GM12878 (cell line): ENCODE results near the gene MAML2. TPM values are rescaled to one million over a fixed set of nuclear protein-coding genes. Genes with fewer than 3 reads are reported as not detected.

Experiments used
- ATAC-seq: fragments of 200-7000 bp; cut with Tn5 transposase; 3 replicates; pipeline ENCODE4 v1.9.1; 2020; ENCODE audit warnings: mild to moderate bottlenecking, moderate library complexity
- BruUV-seq: library from RNA; stranded (reverse); fragments of 400-500 nt; replicated peaks from 2 replicates; lab custom pipeline; 2021; lab: Mats Ljungman, UMichigan
- CTCF ChIA-PET: fragments of 300-600 bp; sonication (Branson Sonifier 250); formaldehyde crosslinking; extraction: SDS; loops from one replicate; lab custom pipeline; 2021; ENCODE audit warnings: inconsistent platforms; lab: Yijun Ruan, JAX
- POLR2A ChIA-PET: fragments of 350-600 bp; formaldehyde crosslinking; extraction: SDS; loops from one replicate; lab custom pipeline; 2021; ENCODE audit warnings: inconsistent platforms; lab: Charles Lee
- RAD21 ChIA-PET: fragments of 300-600 bp; sonication (Branson Sonifier 250); formaldehyde crosslinking; loops from one replicate; lab custom pipeline; 2023; ENCODE audit warnings: antibody characterized with exemption; ENCODE audit not compliant: unreplicated experiment; lab: Charles Lee
- SMC1A ChIA-PET: fragments of 300-600 bp; sonication (Branson Sonifier 250); formaldehyde crosslinking; loops from one replicate; lab custom pipeline; 2023; ENCODE audit not compliant: unreplicated experiment, uncharacterized antibody; lab: Charles Lee
- DNase-seq: peaks from one replicate; pipeline ENCODE4 v3.0.0-alpha.2; 2011; ENCODE audit warnings: low read depth, low spot score
- FAIRE-seq: peaks from 3 replicates; lab custom pipeline; 2011; peaks lifted over from hg19 to GRCh38; lab: Jason Lieb, UNC
- H2AFZ ChIP-seq: 2 replicates; pipeline ENCODE4 v1.6.0; 2011; ENCODE audit warnings: low read depth, low read length, control low read depth; ENCODE audit not compliant: control insufficient read depth
- H3K27ac ChIP-seq: 2 replicates; pipeline ENCODE4 v1.5.1; 2011; ENCODE audit warnings: control low read depth; ENCODE audit not compliant: control insufficient read depth, insufficient read depth
- H3K27me3 ChIP-seq, 2 experiments: replicated peaks in 1 of 2; 2 replicates each; pipeline versions ENCODE4 v1.6.0 to v1.6.1; 2011; ENCODE audit warnings: low read length in 1 of 2; ENCODE audit not compliant: control insufficient read depth in 2 of 2, insufficient read depth in 2 of 2
- H3K36me3 ChIP-seq, 2 experiments: 2 replicates each; pipeline ENCODE4 v1.5.1; 2011; ENCODE audit warnings: low read length in 1 of 2; ENCODE audit not compliant: control insufficient read depth in 2 of 2, insufficient read depth in 2 of 2
- H3K4me1 ChIP-seq: 2 replicates; pipeline ENCODE4 v1.6.1; 2011; ENCODE audit warnings: mild to moderate bottlenecking, low read length, moderate library complexity, mixed read lengths; ENCODE audit not compliant: control insufficient read depth, insufficient read depth
- H3K4me2 ChIP-seq: 2 replicates; pipeline ENCODE4 v1.6.0; 2011; ENCODE audit warnings: control low read depth; ENCODE audit not compliant: control insufficient read depth, insufficient read depth
- H3K4me3 ChIP-seq: fragments of 200-600 bp; sonication (generic); 2 replicates; pipeline ENCODE4 v1.5.1; 2016
- H3K79me2 ChIP-seq: 2 replicates; pipeline ENCODE4 v1.6.0; 2011; ENCODE audit warnings: low read length; ENCODE audit not compliant: control insufficient read depth, insufficient read depth
- H3K9ac ChIP-seq: 2 replicates; pipeline ENCODE4 v1.8.0; 2011; ENCODE audit warnings: low read length, control low read depth, mixed read lengths; ENCODE audit not compliant: control insufficient read depth, insufficient read depth
- H3K9me3 ChIP-seq: replicated peaks from 3 replicates; pipeline ENCODE4 v1.5.1; 2011; ENCODE audit warnings: mild to moderate bottlenecking, low read length; ENCODE audit not compliant: control insufficient read depth, insufficient read depth
- H4K20me1 ChIP-seq: 2 replicates; pipeline ENCODE4 v1.6.0; 2011; ENCODE audit not compliant: control insufficient read depth, insufficient read depth
- BHLHE40 ChIP-seq, 2 experiments: fragments of 450-650 bp in 1 of 2; IDR thresholded peaks; 2 replicates each; pipeline ENCODE4 v1.6.1; 2011 to 2017; ENCODE audit warnings: low read depth in 2 of 2, borderline replicate concordance in 1 of 2, improper control_type of control experiment in 1 of 2, low read length in 1 of 2, mild to moderate bottlenecking in 1 of 2
- ETV6 ChIP-seq, 2 experiments: fragments of 450-650 bp in 1 of 2; IDR thresholded peaks in 1 of 2; conservative IDR thresholded peaks in 1 of 2; 2 replicates each; pipeline ENCODE4 v1.6.1; 2014; ENCODE audit warnings: antibody characterized with exemption in 1 of 2, borderline replicate concordance in 1 of 2, low read depth in 1 of 2, mild to moderate bottlenecking in 1 of 2, moderate library complexity in 1 of 2
- HSF1 ChIP-seq: fragments of 150-350 bp; IDR thresholded peaks from 2 replicates; pipeline ENCODE4 v1.6.1; 2014; ENCODE audit warnings: mild to moderate bottlenecking, low read depth, low read length
- IKZF1 ChIP-seq: fragments of 450-650 bp; conservative IDR thresholded peaks from 2 replicates; pipeline ENCODE4 v1.6.1; 2017; ENCODE audit warnings: antibody characterized with exemption, mild to moderate bottlenecking
- MYC ChIP-seq: IDR thresholded peaks from 2 replicates; pipeline ENCODE4 v1.6.1; 2011; ENCODE audit warnings: mild to moderate bottlenecking, low read length, moderate library complexity, inconsistent platforms; ENCODE audit not compliant: insufficient read depth, insufficient replicate concordance, insufficient read length, severe bottlenecking
- PAX5 ChIP-seq: IDR thresholded peaks from 2 replicates; pipeline ENCODE4 v1.6.1; 2011; ENCODE audit warnings: low read depth, low read length, borderline replicate concordance
- WRNIP1 ChIP-seq: IDR thresholded peaks from 2 replicates; pipeline ENCODE4 v1.6.1; 2011; ENCODE audit warnings: low read depth, low read length, improper control_type of control experiment, borderline replicate concordance
- WGBS: methylation state at CpG from one replicate; pipeline ENCODE4 v1.1.6; 2016; ENCODE audit warnings: low lambda C conversion rate; ENCODE audit not compliant: insufficient replicate concordance, insufficient coverage; ENCODE audit errors: missing lambda C conversion rate; 5-methylcytosine and 5-hydroxymethylcytosine counted together
- in situ Hi-C: fragments of 300-500 bp; cut with MboI; formaldehyde crosslinking; loops from 9 replicates; pipeline ENCODE4 v1.14.3; 2018; ENCODE audit warnings: mixed read lengths
- intact Hi-C: fragments of 100-400 bp; cut with micrococcal nuclease; formaldehyde crosslinking; loops from one replicate; pipeline ENCODE4 v1.14.2; 2022; ENCODE audit not compliant: unreplicated experiment
- polyA plus RNA-seq, 11 experiments: library from polyadenylated mRNA; depleted of rRNA in 4 of 11; unstranded in 6 of 11; stranded (reverse) in 5 of 11; fragments of >200 nt; fragmentation: Nextera tagmentation in 4 of 11; fragmentation: Illumina TruSeq in 1 of 11; extraction: Ambion mirVana in 4 of 11; extraction: Trizol in 1 of 11; gene quantifications; 1 replicate in 1 of 11; 2 replicates in 10 of 11; pipeline versions ENCODE4 v1.2.1 to v1.2.3, GENCODE V29; 2011 to 2016; ENCODE audit warnings: inconsistent platforms in 2 of 11, missing spikeins in 2 of 11, low read depth in 1 of 11
- total RNA-seq, 4 experiments: library from RNA; depleted of rRNA in 3 of 4; stranded (reverse); fragments of >200 nt in 3 of 4; fragmentation: Illumina TruSeq in 1 of 4; extraction: Trizol in 1 of 4; gene quantifications; 2 replicates each; pipeline versions ENCODE4 v1.2.1 to v1.2.3, GENCODE V29; 2013 to 2021
- TF ChIP-seq, protein P1 (sequence below): IDR thresholded peaks from 2 replicates; pipeline ENCODE4 v1.6.1; 2012; ENCODE audit warnings: mild to moderate bottlenecking, low read depth, low read length

Gene MAML2
- total and polyA plus RNA-seq, 10 of the 15 experiments (the other 5 are each of a cell fraction or from before 2014, with no cell fraction given) = 2.5 to 15.1 (median 12.0) TPM

DNA sequence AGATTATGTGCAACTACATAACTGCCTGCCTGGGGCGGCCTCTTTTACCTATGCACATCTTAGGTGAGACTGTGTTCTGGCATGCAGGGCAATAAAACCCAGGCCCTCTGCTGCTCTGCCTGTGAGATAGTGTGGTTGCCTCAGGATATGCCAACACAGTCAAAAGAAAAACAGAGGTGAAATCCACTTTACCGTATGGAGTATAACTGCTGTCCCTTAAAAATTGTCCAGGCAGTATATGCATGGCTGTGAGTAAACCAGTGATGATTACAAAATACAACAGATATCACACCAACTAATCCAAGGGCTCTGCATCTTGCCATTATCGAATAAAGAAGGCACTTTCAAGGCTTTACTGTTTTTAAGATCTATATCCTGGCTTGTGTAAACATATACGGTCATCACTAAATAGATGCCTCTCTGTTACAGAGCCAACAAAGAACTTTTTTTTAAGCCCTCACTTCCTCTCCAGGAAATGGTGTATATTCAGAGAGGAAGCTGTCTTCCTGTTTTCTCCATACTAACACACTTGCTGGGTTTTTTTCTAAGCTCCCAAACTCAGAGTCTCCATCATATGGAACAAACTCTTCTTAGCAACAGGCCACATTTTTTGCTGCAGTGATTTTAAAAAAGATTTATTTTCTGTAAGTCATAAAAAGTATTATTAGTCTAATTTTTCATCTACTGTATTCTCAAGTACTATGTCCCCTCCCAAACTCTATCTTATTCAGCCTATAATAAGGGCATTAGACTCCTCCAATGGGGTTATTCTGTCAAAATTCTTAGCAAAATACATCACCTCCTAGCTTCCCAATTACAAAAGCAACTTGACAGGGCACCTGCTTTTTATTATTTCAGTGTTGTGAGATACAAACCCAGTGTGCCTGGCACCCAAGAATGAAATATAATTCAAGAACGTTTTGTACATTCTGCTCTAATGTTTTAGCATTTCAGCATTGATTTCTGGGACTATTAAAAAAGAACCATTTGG, 135.2 kb downstream of the MAML2 start:
- no peaks in the 10 kb centered on the region for H3K27me3 ChIP-seq
- no peak overlapping the region for H3K4me2 ChIP-seq
- peak; percentile 78 for FAIRE-seq
- ChIA-PET POLR2A (interaction anchor here (0.9 kb wide), 1 partner anchor 13 kb away, joined by 5 read pairs; no protein-coding TSS in a partner anchor), RAD21 (interaction anchor here (1.0 kb wide), 2 partner anchors 9 to 134 kb away, joined by 3 read pairs; no protein-coding TSS in a partner anchor), CTCF (no interaction called here), SMC1A (interaction anchor here (1.2 to 1.6 kb wide), 3 partner anchors 9 to 22 kb away, joined by 3 to 5 read pairs (median 4); no protein-coding TSS in a partner anchor)
- H3K36me3 ChIP-seq = peaks cover 0 to 2% of the 10 kb centered on the region in 2 experiments; a peak in 1 of 4 replicates
- H4K20me1 ChIP-seq = no peaks in the 10 kb centered on the region
- no peak overlapping the region for H2AFZ ChIP-seq
- BruUV-seq = no TSS peak
- H3K27ac ChIP-seq = no peak overlapping the region
- peaks cover 7% of the 10 kb centered on the region for H3K79me2 ChIP-seq
- no peak overlapping the region for H3K4me3 ChIP-seq
- H3K9ac ChIP-seq = no peak overlapping the region
- no peak for DNase-seq
- WGBS = 28% methylated on average over 5 of the region's 5 CpGs
- intact Hi-C loops (no loop called here), in situ Hi-C loops (no loop called here)
- H3K4me1 ChIP-seq = peaks cover 8% of the 10 kb centered on the region
- ATAC-seq = peak; percentile 48
- TF ChIP-seq ETV6 (conservative IDR thresholded peaks at IDR 0.05 in 1 of 2, IDR thresholded peaks at IDR 0.05 in 1 of 2; ENCODE audit: borderline replicate concordance in 1 of 2, low read depth in 1 of 2) = peak in 1 of 2 experiments; percentile 78; a peak in 1 of 4 replicates
- TF ChIP-seq IKZF1 = no peak
- no peaks in the 10 kb centered on the region for H3K9me3 ChIP-seq

- H3K9ac ChIP-seq = no peak overlapping the region
- no peak overlapping the region for H3K4me3 ChIP-seq
- H3K9me3 ChIP-seq = no peaks in the 10 kb centered on the region
- RAD21 ChIA-PET = no interaction called here
- peaks cover 5% of the 10 kb centered on the region for H3K79me2 ChIP-seq
- no peaks in the 10 kb centered on the region for H3K27me3 ChIP-seq
- intact Hi-C loops = no loop called here
- ATAC-seq (no peak), FAIRE-seq (no peak), DNase-seq (no peak)
- in situ Hi-C loops = no loop called here
- H3K4me2 ChIP-seq = no peak overlapping the region
- POLR2A ChIA-PET = no interaction called here
- CTCF ChIA-PET = no interaction called here
- H3K4me1 ChIP-seq = peaks cover 3% of the 10 kb centered on the region; the same call in 1 of the 2 replicates
- no peak overlapping the region for H2AFZ ChIP-seq
- SMC1A ChIA-PET = interaction anchor here (1.2 to 1.6 kb wide), 2 partner anchors 9 to 19 kb away, joined by 4 to 5 read pairs; no protein-coding TSS in a partner anchor
- no peaks in the 10 kb centered on the region for H4K20me1 ChIP-seq
- H3K27ac ChIP-seq = no peak overlapping the region
- peaks cover 0 to 2% of the 10 kb centered on the region in 2 experiments; a peak in 1 of 4 replicates for H3K36me3 ChIP-seq
- no TSS peak for BruUV-seq
- 98% methylated on average over 2 of the region's 2 CpGs for WGBS
- TF ChIP-seq HSF1 = no peak
- no peak for TF ChIP-seq PAX5
- TF ChIP-seq, protein P1, sequence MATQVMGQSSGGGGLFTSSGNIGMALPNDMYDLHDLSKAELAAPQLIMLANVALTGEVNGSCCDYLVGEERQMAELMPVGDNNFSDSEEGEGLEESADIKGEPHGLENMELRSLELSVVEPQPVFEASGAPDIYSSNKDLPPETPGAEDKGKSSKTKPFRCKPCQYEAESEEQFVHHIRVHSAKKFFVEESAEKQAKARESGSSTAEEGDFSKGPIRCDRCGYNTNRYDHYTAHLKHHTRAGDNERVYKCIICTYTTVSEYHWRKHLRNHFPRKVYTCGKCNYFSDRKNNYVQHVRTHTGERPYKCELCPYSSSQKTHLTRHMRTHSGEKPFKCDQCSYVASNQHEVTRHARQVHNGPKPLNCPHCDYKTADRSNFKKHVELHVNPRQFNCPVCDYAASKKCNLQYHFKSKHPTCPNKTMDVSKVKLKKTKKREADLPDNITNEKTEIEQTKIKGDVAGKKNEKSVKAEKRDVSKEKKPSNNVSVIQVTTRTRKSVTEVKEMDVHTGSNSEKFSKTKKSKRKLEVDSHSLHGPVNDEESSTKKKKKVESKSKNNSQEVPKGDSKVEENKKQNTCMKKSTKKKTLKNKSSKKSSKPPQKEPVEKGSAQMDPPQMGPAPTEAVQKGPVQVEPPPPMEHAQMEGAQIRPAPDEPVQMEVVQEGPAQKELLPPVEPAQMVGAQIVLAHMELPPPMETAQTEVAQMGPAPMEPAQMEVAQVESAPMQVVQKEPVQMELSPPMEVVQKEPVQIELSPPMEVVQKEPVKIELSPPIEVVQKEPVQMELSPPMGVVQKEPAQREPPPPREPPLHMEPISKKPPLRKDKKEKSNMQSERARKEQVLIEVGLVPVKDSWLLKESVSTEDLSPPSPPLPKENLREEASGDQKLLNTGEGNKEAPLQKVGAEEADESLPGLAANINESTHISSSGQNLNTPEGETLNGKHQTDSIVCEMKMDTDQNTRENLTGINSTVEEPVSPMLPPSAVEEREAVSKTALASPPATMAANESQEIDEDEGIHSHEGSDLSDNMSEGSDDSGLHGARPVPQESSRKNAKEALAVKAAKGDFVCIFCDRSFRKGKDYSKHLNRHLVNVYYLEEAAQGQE = no peak
- no peak for TF ChIP-seq WRNIP1
- no peak for TF ChIP-seq MYC
- no peak for TF ChIP-seq BHLHE40 (IDR thresholded peaks at IDR 0.05; ENCODE audit: borderline replicate concordance in 1 of 2, low read depth in 2 of 2, low read length in 1 of 2)
Measured at GRCh38 chr11:96206955-96207354, 136.0 kb downstream of the MAML2 start.
